ENCODE results near the gene GREB1.

DNA sequence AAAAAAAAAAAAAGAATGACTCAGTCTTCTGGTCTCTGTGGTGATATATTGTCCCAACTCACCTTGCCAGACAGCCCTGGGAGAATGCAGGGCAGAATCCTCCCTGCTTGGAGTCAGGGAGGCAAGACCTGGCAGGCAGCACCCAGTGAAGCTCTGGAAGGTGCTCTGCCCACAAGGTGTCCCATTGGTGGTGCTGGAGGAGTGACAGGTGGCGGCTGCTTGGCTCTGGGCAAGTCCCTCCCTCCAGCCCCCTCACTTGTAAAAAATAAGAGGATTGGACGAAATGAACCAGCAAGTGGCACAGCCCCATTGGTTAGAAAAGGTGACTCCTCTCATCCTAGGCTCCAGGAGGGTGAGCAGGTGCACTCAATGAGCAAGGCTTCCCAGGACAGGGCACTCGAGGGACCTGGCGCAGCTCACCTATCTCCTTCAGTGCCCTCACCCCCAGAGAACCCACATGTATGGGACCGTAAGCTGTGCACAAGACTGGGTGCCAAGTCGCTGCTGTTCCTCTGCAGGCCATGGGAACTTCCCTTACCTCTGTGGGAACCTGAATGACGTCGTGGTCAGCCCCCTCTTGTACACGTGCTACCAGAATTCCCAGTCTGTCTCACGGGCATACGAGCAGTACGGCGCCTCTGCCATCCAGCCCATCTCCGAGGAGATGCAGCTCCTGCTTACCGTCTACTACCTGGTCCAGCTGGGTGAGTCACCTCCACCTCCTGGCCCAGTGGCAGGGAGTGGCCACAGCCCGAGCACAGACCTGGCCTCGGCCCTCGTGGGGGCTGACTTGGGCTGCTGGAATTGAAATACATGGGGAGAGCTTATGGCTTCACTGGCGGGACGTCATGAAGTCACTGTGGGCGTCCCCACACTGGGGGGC lies 54.6 kb downstream of the GREB1 start:
- no peak for TF ChIP-seq EZH2 (IDR thresholded peaks at IDR 0.05; ENCODE audit: borderline replicate concordance)
- TF ChIP-seq, protein P1, sequence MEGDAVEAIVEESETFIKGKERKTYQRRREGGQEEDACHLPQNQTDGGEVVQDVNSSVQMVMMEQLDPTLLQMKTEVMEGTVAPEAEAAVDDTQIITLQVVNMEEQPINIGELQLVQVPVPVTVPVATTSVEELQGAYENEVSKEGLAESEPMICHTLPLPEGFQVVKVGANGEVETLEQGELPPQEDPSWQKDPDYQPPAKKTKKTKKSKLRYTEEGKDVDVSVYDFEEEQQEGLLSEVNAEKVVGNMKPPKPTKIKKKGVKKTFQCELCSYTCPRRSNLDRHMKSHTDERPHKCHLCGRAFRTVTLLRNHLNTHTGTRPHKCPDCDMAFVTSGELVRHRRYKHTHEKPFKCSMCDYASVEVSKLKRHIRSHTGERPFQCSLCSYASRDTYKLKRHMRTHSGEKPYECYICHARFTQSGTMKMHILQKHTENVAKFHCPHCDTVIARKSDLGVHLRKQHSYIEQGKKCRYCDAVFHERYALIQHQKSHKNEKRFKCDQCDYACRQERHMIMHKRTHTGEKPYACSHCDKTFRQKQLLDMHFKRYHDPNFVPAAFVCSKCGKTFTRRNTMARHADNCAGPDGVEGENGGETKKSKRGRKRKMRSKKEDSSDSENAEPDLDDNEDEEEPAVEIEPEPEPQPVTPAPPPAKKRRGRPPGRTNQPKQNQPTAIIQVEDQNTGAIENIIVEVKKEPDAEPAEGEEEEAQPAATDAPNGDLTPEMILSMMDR (IDR thresholded peaks at IDR 0.05; ENCODE audit: poor library complexity) = no peak
- TF ChIP-seq EZH2phosphoT487 (IDR thresholded peaks at IDR 0.05; ENCODE audit: low read depth, severe bottlenecking, unreplicated experiment) = no peak

Data from hepatocyte (in vitro differentiated cells).